BJ (cell line): ENCODE results near the gene IGSF6. TPM values are rescaled to one million over a fixed set of nuclear protein-coding genes. Genes with fewer than 3 reads are reported as not detected.

ENCODE experiments used
- CTCF ChIA-PET: fragments of 350-600 bp; formaldehyde crosslinking; extraction: SDS; loops from one replicate; lab custom pipeline; 2021; ENCODE audit warnings: antibody characterized with exemption, inconsistent platforms; lab: Yijun Ruan, JAX
- POLR2A ChIA-PET: fragments of 300-600 bp; sonication (Branson Sonifier 250); formaldehyde crosslinking; extraction: SDS; loops from one replicate; lab custom pipeline; 2021; ENCODE audit warnings: antibody characterized with exemption; lab: Charles Lee
- DNase-seq: peaks from one replicate; pipeline ENCODE4 v3.0.0-alpha.2; 2011; ENCODE audit warnings: low read depth
- H3K27me3 ChIP-seq: 2 replicates; pipeline ENCODE4 v1.6.0; 2011; ENCODE audit warnings: low read length; ENCODE audit not compliant: control insufficient read depth, insufficient read depth
- H3K36me3 ChIP-seq: 2 replicates; pipeline ENCODE4 v1.5.1; 2011; ENCODE audit warnings: low read length; ENCODE audit not compliant: control insufficient read depth, insufficient read depth
- H3K4me3 ChIP-seq: 2 replicates; pipeline ENCODE4 v1.5.1; 2011; ENCODE audit warnings: low read depth, mild to moderate bottlenecking, control low read depth, low read length
- polyA plus RNA-seq: library from polyadenylated mRNA; depleted of rRNA; stranded (reverse); fragments of >200 nt; gene quantifications from 2 replicates; pipeline ENCODE4 v1.2.3, GENCODE V29; 2011
- TF ChIP-seq, protein P1 (sequence below): IDR thresholded peaks from 2 replicates; pipeline ENCODE4 v1.5.1; 2011; ENCODE audit warnings: low read depth, mild to moderate bottlenecking, control low read depth, inconsistent platforms, low read length, moderate library complexity; ENCODE audit not compliant: insufficient read depth

Gene IGSF6
- polyA plus RNA-seq, 1 experiment, result not detected

DNA sequence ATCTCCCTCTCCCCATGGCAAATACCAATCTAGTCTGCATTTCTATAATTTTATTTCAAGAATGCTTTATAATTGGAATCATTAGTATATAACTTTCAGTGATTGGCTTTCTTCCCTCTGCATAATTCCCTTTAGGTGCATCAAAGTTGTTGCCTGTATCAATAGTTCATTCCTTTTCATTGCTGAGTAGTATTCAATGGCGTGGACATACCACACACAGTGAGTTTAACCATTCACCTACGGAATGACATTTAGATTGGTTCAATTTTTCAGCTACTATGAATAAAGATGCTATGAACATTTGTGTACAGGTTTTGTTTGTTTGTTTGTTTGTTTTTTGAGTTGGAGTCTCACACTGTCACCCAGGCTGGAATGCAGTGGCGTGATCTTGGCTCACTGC, 21.1 kb upstream of the IGSF6 start:
- no peaks in the 10 kb centered on the region for H3K27me3 ChIP-seq
- TF ChIP-seq, protein P1, sequence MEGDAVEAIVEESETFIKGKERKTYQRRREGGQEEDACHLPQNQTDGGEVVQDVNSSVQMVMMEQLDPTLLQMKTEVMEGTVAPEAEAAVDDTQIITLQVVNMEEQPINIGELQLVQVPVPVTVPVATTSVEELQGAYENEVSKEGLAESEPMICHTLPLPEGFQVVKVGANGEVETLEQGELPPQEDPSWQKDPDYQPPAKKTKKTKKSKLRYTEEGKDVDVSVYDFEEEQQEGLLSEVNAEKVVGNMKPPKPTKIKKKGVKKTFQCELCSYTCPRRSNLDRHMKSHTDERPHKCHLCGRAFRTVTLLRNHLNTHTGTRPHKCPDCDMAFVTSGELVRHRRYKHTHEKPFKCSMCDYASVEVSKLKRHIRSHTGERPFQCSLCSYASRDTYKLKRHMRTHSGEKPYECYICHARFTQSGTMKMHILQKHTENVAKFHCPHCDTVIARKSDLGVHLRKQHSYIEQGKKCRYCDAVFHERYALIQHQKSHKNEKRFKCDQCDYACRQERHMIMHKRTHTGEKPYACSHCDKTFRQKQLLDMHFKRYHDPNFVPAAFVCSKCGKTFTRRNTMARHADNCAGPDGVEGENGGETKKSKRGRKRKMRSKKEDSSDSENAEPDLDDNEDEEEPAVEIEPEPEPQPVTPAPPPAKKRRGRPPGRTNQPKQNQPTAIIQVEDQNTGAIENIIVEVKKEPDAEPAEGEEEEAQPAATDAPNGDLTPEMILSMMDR, result no peak
- no peak for DNase-seq
- ChIA-PET CTCF (no interaction called here), POLR2A (no interaction called here)
- no peak overlapping the region for H3K4me3 ChIP-seq
- no peaks in the 10 kb centered on the region for H3K36me3 ChIP-seq

DNA sequence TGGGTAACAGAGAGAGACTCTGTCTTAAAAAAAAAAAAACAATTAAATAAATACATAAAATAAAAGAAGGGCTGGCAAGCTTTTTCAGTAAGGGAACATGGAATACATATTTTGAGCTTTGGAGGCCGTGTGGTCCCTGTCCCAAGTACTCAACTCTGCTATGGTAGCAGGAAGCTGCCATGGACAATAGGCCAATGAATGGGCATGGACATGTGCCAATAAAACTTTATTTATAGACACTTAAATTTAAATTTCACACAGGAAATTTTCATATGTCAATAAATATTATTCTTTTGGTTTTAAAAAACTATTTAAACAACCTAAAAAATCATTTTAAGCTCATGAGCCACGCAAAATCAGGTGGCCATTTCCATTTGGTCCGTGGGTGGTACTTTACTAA, 15.2 kb upstream of the IGSF6 start:
- CTCF ChIA-PET, result interaction anchor here (1.3 to 1.6 kb wide), 2 partner anchors 10 to 41 kb away, joined by 5 to 6 read pairs; no protein-coding TSS in a partner anchor
- no peak for DNase-seq
- peaks cover 4% of the 10 kb centered on the region for H3K27me3 ChIP-seq
- TF ChIP-seq, protein P1, result no peak
- H3K4me3 ChIP-seq, result no peak overlapping the region
- POLR2A ChIA-PET, result no interaction called here
- H3K36me3 ChIP-seq, result no peaks in the 10 kb centered on the region

DNA sequence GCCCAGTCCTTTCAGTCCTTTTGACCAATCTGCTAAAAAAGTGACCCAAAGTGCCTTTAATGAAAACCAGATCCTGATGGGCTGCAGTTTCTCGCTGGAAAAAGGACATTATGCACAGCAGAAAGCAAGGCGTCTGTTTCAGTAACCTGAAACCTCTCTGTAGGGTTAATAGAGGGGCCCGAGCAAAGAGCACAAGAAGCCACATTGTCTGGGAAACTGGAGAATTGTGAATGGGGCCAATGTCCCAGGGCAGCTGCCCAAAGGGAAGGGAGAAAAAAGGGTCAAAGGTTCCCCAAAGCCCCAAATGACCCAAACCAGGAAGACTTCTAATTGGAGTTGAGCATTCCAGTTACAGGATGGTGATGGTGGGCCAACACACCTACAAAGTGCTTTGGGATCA, 14.4 kb upstream of the IGSF6 start:
- Histone ChIP-seq H3K36me3 (no peaks in the 10 kb centered on the region), H3K27me3 (peaks cover 4% of the 10 kb centered on the region), H3K4me3 (no peak overlapping the region)
- DNase-seq, result no peak
- POLR2A ChIA-PET, result no interaction called here
- TF ChIP-seq, protein P1, result no peak
- CTCF ChIA-PET, result interaction anchor here (0.6 to 1.6 kb wide), 3 partner anchors 9 to 58 kb away, joined by 3 to 6 read pairs (median 5); no protein-coding TSS in a partner anchor

DNA sequence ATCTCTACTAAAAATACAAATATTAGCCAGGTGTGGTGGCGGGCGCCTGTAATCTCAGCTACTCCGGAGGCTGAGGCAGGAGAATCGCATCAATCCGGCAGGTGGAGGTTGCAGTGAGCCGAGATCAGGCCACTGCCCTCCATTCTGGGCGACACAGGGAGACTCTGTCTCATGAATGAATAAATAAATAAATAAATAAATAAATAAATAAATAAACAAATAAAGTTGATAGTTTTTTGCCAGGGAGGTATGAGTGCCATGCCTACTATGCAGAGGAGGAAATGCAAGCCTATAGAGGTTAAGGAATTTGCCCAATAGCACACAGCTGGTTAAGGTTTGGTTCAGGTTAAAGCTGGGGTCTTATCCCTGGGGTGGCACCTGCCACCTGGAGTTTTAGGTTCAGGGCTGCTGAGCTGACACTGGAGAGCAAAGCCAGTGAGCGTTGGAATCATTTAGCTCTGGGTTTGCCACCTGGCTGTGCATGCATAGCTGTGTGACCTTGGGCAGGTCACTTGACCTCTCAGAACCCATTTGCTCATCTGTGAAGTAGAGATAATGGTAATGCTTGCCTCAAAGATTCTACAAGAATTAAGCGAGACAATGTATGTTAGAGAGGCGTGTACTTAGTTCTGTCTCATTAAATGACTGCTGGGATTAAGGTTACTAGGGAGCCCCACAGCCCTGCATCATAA, 12.5 kb upstream of the IGSF6 start:
- Histone ChIP-seq H3K27me3 (peaks cover 4% of the 10 kb centered on the region), H3K4me3 (no peak overlapping the region), H3K36me3 (no peaks in the 10 kb centered on the region)
- POLR2A ChIA-PET, result no interaction called here
- TF ChIP-seq, protein P1, result no peak
- DNase-seq, result no peak
- CTCF ChIA-PET, result interaction anchor here (0.5 to 1.3 kb wide), 4 partner anchors 7 to 1281 kb away, joined by 3 to 4 read pairs (median 4); no protein-coding TSS in a partner anchor

DNA sequence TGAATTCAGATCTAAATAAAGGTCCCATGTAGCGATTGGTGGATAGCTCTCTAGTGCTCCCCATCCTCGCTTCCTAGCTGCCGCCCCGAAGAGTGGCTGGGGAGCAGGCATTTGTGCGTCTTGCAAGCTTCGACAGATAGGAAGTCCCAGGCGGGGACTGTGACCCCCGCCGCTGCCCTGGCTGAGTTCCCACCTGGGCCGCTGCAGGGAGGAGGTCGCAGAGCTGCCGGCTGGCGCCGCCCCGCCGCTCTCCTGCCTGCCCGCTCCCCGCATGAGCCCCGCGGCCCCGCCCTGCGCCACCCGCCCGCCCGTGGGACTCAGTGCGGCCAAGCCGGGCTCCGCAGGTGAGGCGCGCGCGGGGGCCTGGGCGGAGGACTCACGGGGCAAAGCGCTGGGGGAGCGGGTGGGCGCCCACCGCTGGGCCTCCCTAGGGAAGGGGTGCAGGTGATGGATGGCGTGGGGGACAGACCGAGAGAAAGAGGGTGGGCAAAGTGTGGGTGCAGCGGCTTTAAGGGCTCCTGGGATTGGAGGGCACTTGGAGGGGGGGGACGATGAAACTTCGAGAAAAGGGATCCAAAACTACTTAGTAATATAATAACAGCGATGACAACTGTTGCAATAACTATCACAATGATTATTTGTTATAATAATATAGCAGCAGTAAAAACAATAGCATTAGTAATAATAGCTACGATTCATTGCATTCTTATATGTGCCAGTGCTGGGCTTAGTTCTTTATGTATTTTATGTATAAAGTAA, 11.7 kb upstream of the IGSF6 start, which contains the start of gene OTOA:
Gene OTOA (plus strand): TSS at position 80 of the 759 bp plus-strand sequence. CDS start 14,547 bp downstream, outside the sequence.
- no peak for DNase-seq
- ChIA-PET CTCF (interaction anchor here (1.3 kb wide), 1 partner anchor 47 kb away, joined by 4 read pairs; no protein-coding TSS in a partner anchor), POLR2A (interaction anchor here (0.6 kb wide), 1 partner anchor 74 kb away, joined by 6 read pairs; no protein-coding TSS in a partner anchor)
- peak within 1 kb of the TSS; percentile 11; the same call in 1 of the 2 replicates for H3K4me3 ChIP-seq
- peaks cover 4% of the 10 kb centered on the region for H3K27me3 ChIP-seq
- TF ChIP-seq, protein P1, result no peak
- H3K36me3 ChIP-seq, result no peaks in the 10 kb centered on the region
